Central memory CD4-positive, alpha-beta T cell (primary cell): ENCODE results near the gene RHBDL1.

Experiments used
- DNase-seq: peaks from one replicate; pipeline ENCODE4 v3.0.0; 2022
- total RNA-seq, 3 experiments: gene quantifications; one replicate each; lab custom pipeline; 2026; lab: John Stamatoyannopoulos, UW

Gene RHBDL1
- 0.42 to 7.1 (median 1.9) reads per million in 3 experiments for total RNA-seq

GRCh38 chr16:674968-675883 lies at the start of gene RHBDL1:
Gene RHBDL1 (plus strand): TSS chr16:675671. CDS start chr16:675791, 120 bp downstream.
- no peak for DNase-seq

DNA sequence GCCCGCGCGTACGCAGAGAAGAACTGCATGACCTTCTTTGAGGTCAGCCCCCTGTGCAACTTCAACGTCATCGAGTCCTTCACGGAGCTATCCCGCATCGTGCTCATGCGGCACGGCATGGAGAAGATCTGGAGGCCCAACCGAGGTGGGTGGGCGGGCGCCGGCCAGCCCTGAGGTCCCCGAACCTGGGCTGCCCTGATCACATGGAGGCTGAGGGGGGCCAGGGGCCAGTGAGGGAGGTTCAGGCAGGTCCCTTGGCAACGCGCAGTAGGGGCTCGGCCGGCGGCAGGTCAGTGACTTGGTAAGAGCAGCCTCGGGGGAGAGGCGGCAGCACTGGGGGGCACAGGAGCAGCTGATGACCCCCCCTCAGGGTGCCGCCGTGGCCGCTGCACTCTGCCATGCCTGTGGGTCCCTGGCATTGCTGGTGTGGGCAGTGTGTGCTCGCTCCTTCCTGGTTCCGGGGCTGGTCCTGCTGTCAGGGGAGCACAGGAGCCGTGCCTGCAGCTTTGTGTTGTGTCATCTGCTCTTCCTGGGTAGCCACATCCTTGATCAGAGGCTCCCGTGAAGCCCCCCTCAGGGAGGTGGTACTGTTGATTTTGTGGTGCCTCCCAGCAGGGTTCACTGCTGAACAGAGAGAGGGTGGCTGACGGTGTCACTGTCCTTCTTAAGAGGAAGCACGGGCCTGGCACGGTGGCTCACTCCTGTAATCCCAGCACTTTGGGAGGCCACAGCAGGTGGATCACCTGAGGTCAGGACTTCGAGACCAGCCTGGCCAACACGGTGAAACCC lies 49.3 kb upstream of the RHBDL1 start:
- DNase-seq: no peak

GRCh38 chr16:626787-627453 lies 48.6 kb upstream of the RHBDL1 start:
- no peak for DNase-seq

DNA sequence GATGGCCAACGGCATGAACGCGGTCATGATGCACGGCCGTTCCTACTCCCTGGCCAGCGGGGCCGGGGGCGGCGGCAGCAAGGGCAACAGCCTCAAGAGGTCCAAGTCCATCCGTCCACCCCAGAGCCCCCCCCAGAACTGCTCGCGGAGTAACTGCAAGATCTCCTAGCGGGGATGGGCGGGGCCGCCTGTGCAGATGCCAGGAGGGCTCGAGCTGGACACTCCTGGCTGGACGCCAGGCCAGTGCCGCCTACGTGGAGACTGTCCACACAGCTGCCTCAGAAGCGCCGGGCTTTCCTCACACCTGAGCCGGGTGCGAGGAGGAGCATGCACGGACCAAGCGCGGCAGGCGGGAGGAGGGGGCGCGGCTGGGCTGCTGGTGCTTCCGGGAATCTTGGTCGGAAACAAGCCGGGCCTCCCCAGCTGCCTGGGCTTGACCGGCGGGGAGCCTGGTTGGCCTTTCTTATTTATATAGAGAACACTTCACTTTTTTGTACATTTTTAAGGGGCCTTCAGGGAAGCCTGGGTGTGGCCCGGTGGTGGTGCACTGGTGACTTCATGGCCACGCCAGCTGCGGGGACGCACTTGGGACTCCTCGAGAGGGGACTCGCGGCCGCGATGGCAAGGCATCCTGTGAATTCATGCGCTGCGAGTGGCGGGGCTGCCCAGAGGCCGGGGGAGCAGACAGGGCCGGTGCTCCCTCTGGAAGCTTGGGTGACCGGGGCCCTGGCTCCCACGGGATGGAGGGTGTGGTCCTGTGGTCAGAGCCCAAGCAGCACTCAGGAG lies 47.8 kb upstream of the RHBDL1 start:
- no peak for DNase-seq

- DNase-seq: no peak
These were observed 47.0 kb upstream of the RHBDL1 start for GRCh38 chr16:628321-629061.

- DNase-seq: no peak
These were observed 46.2 kb upstream of the RHBDL1 start for GRCh38 chr16:629185-629832.

GRCh38 chr16:629833-630248 lies 45.6 kb upstream of the RHBDL1 start:
- DNase-seq: no peak

- no peak for DNase-seq
These were observed 45.1 kb upstream of the RHBDL1 start for GRCh38 chr16:630249-630814.

GRCh38 chr16:630815-631405 lies 44.6 kb upstream of the RHBDL1 start, which contains the start of gene WFIKKN1:
Gene WFIKKN1 (plus strand): TSS chr16:630985. CDS start chr16:631254, 269 bp downstream.
- no peak for DNase-seq

DNA sequence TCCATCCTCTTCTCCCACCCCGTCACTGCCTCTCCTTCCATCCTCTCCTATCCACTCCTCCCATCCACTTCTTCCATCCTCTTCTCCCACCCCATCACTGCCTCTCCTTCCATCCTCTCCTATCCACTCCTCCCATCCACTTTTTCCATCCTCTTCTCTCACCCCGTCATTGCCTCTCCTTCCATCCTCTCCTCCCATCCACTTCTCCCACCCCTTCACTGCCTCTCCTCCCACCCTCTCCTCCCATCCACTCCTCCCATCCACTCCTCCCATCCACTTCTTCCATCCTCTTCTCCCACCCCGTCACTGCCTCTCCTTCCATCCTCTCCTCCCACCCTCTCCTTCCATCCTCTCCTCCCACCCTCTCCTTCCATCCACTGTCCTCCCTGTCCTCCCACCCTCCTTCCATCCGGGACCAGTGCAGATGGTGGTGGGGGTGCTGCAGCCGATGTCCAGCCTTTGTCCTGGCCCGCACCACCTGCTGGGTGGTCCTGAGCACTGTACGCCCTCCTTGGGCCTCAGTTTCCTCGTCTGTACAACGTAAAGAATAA lies 43.6 kb upstream of the RHBDL1 start:
- DNase-seq: no peak

DNA sequence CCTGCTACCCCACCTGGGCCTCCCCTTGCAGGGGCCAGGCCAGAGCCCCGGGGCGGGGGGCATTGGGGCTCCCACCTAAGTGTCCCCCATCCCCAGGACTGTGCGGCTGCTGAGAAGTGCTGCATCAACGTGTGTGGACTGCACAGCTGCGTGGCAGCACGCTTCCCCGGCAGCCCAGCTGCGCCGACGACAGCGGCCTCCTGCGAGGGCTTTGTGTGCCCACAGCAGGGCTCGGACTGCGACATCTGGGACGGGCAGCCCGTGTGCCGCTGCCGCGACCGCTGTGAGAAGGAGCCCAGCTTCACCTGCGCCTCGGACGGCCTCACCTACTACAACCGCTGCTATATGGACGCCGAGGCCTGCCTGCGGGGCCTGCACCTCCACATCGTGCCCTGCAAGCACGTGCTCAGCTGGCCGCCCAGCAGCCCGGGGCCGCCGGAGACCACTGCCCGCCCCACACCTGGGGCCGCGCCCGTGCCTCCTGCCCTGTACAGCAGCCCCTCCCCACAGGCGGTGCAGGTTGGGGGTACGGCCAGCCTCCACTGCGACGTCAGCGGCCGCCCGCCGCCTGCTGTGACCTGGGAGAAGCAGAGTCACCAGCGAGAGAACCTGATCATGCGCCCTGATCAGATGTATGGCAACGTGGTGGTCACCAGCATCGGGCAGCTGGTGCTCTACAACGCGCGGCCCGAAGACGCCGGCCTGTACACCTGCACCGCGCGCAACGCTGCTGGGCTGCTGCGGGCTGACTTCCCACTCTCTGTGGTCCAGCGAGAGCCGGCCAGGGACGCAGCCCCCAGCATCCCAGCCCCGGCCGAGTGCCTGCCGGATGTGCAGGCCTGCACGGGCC lies 42.8 kb upstream of the RHBDL1 start:
- no peak for DNase-seq

DNA sequence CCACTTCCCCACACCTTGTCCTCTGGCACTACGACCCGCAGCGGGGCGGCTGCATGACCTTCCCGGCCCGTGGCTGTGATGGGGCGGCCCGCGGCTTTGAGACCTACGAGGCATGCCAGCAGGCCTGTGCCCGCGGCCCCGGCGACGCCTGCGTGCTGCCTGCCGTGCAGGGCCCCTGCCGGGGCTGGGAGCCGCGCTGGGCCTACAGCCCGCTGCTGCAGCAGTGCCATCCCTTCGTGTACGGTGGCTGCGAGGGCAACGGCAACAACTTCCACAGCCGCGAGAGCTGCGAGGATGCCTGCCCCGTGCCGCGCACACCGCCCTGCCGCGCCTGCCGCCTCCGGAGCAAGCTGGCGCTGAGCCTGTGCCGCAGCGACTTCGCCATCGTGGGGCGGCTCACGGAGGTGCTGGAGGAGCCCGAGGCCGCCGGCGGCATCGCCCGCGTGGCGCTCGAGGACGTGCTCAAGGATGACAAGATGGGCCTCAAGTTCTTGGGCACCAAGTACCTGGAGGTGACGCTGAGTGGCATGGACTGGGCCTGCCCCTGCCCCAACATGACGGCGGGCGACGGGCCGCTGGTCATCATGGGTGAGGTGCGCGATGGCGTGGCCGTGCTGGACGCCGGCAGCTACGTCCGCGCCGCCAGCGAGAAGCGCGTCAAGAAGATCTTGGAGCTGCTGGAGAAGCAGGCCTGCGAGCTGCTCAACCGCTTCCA lies 42.0 kb upstream of the RHBDL1 start:
- DNase-seq: no peak

- DNase-seq: no peak
These were observed 41.3 kb upstream of the RHBDL1 start for GRCh38 chr16:634051-634670.

DNA sequence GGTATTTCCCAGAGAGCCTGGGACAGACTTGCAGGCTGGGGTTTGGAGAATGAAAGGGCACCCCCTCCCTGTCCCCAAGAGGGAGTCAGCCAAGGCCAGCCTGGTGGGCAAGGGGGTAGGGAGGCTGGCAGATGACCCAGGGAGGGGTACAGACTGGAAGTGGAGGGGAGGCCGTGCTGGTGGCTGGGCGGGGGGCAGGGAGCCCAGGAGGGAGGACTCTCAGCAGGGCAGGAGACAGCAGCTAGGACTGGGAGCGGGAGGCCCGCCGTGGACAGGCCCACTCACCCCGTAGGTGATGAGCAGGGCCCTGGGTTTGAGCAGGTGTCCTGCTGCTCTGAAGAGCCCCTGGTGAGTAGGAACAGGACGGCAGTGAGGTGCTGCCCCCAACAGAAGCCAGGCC lies 40.5 kb upstream of the RHBDL1 start:
- no peak for DNase-seq

DNA sequence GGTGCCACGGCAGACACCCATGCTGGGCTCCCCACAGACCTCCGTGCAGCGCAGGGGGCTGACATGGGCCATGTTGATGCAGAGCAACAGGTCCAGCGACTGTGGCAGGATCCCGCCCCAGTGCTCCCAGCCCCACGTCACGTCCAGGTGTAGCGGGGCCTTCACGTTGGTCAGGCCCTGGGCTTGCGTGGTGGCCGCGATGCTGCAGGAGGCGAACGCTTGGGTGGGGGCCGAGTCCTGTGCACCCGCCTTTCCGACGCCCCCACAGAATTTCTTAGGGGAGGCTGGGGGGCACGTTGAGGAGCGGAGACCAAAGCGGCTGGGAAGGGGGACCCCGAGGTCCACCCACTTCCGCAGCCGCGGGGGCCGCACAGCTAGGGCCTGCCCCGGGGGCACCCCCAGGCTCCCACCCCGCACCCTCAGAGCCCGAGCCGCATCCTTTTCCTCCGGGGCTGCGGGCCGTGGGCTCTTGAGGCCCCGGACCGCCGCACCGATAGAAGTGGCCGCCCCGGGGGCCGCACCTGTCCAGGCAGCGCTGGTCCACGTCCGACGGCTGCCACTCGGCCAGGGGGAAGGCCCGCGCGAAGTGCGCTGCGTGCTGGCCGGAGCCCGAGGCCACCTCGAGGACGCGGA lies 39.8 kb upstream of the RHBDL1 start:
- DNase-seq: no peak

GRCh38 chr16:636206-637080 lies 39.0 kb upstream of the RHBDL1 start, which contains the start of gene METTL26:
Gene METTL26 (minus strand): TSS chr16:636305. CDS start chr16:636290, 15 bp downstream.
- peak; percentile 91 for DNase-seq
